Activated naive CD4-positive, alpha-beta T cell (primary cell): ENCODE data around the gene MTREX.

ENCODE experiments used
- DNase-seq, 4 experiments: peaks; one replicate each; lab custom pipeline; 2025; lab: John Stamatoyannopoulos, UW

MTREX gene

DNA sequence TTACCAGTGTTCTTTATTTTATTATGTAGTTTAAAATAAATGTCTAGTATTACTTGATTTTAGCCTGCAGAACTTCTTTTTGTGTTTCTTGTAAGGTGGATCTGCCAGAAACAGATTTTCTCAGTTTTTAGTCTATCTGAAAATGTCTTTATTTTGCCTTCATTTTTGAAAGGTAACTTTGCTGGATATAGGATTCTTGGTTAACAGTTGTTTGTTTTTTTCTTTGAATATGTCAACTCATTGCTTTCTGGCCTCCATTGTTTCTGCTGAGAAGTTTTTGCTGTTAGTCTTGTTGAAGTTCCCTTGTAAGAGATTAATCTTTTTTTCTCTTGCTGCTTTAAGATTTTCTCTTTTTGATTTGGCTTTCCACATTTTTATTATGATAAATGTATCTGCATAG is 75.5 kb downstream of the MTREX start:
- no peak for DNase-seq

DNA sequence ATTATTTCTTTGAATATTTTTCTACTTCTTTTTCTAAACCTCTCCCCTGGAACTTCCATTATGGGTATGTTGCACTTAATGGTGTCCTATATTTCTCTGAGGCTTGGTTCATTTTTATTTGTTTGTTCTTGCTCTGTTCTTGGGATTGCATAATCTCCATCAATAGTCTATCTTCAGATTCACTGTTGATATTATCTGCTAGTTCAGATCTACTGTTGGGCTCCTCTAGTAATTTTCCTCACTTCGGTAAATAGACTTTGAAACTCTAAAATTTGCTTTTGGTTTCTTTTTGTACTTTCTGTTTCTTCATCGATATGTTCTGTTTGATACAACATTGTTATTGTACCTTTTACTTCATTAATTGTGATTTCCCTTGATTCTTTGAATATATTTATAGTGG is 76.3 kb downstream of the MTREX start:
- no peak for DNase-seq

DNA sequence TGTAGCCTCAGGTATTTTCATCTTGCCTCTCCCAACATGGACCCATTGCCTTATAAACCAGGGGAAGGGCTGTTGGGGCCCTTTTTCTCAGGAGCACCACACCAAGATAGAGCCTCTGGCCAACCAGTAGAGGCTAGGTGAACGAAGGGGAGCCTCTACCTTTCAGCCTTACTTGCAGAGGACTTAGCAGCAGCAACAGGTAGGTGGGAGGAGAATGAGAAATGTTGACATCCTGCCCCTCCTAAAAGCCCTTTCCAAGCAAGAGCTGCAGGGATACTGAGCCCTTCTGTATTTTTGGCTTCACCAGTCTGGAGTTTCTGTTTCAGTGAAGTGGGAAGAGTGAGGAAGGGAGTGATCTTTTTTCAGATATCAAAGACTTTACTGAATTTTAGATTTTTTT is 77.4 kb downstream of the MTREX start:
- DNase-seq: no peak

DNA sequence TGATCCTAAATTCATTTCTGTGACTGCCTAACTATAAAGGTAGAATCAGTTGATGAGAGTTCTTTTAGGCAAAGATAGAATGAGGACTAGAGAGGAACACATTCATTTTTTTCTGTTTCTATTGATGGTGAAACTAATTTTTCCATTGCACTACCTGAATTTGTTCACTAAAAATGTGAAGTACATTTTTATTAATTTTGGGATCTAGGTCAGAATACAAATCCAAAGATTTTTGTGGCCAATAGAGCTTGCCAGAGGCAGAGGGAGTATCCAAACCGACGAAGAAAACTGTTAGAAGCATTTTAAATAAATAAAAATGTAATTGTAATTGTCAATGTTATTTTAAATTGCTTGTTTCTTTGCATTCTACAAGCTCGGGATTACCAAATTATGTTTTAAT is 78.1 kb downstream of the MTREX start:
- no peak for DNase-seq

DNA sequence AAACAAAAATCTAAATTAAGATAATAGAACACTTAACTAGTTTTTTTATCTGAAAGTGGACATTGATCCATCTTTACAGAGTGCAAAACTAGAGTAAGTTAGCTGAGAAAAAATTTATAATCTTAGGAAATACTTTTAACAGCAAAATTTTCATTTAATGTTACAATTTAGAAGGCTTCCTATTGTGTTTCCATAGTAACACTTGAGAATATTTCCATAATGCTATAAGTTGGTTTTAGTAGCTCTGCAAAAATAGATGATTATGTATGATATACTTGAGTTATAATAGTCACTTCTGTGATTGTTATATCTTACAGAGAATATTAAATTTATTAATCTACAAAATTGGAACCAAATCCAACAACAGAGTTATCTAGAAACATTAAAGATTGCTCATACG is 78.6 kb downstream of the MTREX start:
- no peak for DNase-seq

DNA sequence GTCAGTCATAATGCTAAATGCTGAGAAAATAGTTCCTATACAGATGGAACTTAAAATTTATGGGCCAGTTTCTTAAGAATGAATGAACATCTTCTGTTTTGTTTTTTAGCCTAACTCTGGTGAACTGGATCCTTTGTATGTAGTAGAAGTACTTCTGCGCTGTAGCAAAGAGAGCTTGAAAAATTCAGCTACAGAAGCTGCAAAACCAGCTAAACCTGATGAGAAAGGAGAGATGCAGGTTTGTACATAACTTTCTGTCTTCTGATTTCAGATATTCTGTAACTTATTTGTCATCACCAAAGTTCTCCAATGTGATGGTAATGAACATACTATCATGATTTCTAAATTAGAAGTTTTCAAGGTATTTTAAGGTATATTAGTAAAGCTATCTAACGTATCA is 80.1 kb downstream of the MTREX start:
- DNase-seq: no peak

DNA sequence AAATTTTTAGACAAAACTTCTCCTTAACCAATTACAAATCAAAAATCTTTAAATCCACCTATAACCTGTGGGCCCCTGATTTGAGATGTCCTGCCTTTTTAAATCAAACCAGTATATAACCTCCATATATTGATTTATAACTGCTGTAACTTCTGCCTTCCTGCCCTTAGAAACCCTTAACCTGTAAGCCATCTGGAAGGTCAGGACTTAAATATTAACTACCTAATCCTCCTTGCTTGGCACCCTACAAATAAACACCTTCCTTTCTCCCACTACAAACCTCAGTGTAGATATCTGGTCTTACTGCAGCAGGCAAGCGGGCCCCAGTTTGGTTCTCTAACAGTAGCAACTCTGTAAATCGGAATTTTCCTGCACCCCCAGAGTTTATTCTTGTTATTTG is 83.9 kb downstream of the MTREX start:
- no peak for DNase-seq

DNA sequence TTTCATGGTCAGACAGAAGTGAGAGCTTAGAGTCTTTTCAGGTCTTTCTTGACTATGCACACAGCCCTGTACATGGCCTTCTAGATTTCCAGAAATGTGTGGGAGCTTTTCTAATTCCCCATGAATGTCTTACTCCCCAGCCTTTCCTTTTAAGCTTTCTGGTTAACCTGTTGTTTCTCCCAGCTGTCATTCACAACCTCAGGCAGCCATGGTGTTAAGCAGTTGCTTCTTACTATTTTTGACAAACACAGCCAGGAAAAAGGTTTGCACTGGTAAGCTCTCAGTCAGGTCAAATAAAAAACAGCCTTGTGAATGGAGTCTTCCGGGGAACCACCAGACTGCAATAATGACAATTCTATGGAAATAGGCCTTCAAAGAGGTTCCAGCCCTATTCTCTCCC is 84.9 kb downstream of the MTREX start:
- no peak for DNase-seq

DNA sequence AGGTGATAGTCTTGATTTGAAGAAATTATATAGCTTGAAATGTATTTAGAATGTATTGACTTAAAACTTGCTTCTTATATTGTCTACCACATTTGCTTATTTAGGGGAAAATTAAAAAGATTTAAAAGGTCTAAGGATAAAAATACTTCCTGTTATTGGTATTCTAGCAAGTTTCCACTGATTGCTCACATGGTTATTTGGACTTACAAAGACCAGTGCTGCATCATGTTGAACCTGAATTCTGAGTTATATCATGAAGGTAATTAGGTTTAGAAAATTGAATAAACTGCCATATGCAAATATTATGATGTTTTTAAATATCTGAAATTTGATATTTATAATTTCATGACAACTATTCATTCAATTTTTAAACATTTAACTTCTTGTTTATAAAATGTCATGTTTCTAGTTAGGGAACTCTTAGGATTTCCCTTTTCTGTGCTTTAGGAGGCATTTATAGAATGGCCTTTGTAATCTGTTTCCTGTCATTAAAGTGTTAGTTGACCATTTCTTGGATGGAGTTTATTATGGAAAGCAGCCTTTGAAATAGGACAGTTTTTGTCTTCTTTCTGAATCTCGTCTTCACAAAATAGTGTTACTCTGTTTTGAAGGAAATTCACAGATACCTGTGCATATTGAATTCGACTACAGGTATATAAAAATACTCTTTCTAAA is 85.8 kb downstream of the MTREX start:
- no peak for DNase-seq

DNA sequence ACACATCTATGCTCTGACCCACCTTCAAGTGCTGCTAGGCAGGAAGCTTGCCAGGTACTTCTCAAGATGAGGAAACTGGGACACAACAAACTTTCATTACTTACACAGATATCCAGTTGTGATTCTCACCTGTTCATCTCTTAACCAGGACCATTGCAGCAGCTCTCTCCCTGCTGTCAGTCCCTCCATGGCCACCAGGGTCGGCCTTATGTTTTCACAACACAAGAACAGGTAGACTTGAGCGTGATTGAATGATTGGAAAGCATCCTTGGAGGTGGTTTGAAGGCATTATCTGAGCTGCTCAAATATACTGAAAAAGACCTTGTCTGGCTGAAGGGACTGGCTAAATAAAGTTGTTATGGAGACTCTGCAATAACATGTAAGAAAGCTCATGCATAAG is 94.4 kb downstream of the MTREX start:
- DNase-seq: no peak

DNA sequence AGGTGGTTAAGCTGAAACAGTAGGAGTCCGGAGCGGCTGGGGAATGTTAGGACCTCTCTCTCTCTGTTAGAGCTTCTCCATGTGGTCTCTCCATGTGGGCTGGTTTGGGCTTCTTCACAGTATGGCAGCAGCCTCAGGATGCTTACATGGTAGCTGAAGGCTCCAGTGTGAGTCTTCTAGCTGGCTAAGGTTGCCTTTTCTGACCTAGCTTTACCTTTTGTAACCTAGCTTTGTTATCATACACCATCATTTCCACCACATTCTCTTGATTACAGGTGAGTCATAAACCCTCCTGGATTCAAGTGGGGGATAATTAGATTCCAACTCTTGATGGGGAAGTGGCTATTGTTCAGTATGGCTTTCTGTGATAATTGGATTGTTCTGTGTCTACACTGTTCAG is 98.5 kb downstream of the MTREX start:
- no peak for DNase-seq

DNA sequence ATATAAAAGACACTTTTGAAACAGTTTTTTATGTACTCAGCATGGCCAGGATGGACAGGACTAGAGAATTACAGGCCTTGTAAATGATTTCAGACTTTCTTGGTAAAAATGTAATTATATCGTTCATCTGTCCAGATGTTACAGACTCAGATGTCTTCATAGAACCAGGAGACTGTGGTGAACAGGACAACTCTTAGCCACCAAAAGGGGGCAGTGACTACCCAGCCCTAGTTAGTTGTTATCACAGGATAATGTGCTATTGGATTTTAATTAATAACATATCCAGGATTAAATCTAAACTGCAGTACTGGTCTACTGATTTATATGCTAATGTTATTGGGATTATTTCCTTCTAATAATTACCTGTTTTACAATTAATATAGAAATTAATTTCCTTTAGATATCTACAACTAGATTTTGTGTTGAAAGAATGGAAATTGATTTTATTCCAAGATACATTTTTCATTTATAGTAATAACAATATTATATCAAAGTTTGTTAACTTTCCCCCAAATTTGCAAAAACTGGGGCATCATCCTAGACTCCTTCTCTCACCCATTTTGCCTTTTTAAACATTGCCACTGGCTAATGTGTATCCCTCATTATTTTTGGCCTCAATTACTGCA is 99.4 kb downstream of the MTREX start:
- no peak for DNase-seq

DNA sequence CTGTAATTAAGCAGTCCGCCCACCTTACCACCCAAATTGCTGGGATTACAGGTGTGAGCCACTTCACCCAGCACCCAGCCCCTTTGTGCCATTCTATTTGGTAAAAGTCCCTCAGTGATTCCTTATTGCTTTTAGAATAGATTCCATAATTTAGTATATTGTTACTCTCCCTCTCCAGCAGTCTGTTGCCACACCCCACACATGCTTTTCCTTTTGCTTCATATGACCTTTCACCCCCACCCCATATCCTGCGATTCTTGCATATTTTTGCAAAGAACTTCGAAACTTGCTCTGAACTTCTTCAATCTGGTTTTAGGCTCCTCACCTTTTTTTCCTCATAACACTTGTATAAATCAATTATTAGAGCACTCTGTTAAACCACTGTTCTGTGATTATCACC is 100.2 kb downstream of the MTREX start:
- DNase-seq: no peak

DNA sequence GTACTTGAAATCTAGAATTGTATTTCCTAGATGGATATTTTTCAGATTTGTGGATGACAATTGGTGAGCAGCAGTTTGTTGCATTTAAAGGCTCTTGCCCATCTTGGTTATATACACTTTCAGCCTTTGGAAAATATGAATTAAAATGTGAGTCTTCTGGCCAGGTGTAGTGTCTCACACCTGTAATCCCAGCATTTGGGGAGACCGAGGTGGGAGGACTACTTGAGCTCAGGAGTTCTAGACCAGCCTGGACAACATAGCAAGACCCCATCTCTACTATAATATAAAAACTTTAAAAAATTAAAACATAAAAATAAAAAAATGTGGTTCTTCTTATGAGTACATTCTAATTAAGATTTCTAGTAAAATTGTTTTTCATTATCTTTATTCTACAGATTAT is 102.0 kb downstream of the MTREX start:
- no peak for DNase-seq

DNA sequence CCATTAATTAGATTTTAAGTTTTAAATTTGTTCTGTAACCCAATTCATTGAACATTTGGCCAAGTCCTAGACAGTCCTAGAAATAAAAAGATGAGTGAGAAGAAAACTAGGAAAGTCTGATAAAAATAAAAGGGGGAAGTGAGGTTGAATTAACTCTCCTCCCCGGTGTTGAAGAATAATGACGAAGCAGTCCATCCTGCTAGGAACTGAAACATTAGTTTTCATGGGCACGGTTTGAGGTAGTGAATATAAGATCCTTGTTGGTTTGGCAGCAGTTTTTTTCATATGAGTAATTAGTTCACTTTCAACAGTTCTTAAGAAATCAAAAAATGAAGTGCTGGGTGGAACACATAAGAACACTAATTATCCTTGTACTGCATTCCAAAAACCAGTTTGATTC is 103.1 kb downstream of the MTREX start:
- no peak for DNase-seq

DNA sequence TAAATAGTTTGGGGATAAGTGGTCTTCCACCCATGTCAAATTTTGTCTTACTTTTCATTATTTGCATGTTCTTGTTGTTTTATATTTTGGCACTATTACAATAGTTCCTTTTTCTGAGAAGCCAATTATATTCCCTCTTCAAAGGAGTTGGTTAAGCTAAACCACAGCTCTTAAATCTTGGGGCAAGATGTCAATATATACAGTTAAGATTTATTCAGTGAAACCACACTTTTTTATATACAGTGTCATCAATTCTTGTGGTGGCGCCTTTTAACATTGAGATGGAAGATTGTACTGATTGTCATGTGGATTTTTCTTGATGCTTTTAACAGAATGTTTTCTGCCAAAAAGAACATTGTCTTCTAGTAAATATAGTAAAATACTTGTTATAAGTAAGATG is 104.1 kb downstream of the MTREX start:
- no peak for DNase-seq

DNA sequence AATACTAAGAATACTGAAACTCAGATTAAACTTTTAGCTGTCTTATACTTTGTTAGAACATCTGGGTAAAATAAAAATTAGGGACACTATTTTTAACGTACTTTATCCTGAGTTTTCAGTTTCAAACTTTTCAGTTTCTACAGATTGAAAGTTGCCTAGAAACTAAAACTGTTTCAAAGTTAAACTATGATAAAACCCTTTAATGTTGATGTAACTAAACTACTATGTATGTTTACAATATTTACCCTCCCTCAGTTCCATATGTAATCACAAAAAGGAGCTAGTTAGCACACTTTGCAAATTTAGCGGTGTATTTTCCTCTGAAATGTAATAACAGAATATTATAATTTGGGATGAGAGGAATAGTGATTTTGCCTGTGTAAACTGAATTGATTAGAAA is 105.9 kb downstream of the MTREX start:
- no peak for DNase-seq

DNA sequence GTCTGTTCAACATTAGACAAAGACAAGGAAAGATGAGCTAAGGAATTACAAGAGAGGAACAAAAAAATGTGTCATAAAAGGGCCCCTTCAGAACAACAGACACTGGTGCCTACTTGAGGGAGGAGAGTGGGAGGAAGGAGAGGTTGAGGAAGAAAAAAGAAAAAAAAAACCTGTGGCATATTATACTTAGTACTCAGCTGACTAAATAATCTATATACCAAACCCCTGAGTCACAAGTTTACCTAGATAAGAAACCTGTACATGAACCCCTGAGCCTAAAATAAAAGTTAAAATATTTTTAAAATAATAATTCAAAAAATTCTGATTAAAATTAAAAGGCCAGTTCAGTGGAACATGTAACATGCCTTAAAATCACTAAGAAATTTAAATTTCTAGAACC is 107.3 kb downstream of the MTREX start:
- DNase-seq: no peak

DNA sequence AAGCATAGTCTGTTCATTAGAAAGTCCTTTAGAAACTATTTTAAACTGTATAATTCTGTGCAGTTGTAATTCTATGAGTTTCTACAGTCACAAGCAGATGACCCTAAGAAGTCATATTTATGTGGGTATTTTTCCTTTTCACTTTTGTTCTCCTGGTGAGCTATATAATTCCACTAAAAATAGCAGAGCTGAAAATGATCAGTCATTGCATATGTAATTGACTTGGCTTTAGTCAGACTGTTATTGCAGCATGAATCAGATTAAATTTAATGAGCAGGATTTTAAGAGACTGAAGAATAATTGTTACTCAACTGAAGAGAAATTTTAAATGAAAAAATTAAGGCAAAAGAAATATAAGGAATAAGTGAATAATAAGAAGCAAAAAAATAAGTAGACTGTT is 108.5 kb downstream of the MTREX start:
- DNase-seq: no peak

DNA sequence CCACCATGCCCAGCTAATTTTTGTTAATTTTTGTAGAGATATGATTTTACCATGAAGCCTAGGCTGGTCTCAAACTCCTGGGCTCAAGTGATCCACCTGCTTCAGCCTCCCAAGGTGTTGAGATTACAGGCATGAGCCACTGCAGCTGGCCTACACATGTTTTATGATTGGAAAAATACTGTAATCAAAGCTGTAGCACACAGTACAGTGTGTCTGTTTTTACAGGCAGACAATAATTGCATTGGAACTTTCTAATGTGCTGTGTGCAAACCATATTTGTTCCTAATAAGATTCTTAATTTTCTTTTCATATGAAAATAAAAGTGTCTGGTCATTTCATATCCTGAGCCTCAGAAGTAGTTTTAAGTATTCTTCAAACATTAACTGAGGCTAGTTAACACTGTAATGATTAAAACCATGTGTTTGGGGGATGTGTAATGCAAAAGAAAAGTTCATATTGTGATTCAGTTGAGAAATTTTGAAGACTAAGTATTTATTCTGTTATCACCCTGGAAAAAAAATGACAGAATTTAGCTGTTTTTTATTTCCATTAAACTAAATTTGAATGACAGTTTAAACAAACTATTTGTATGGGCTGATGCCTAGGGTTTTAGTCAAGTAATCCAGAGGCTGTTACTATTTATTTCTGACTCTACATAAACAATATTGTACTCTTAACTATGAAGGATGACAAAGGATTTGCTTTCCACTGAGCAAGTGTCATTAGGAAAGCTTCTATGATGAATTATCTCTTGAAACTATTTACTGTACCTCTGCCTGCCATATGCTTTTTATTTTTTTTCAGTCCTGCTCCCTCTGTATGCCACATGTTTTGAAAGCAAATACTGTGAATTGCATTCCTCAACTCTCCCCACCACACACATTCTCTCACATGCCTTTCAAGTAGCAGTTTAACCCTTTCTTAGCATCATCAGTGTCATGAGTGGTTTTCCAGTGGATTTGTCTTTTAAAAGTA is 111.5 kb downstream of the MTREX start:
- DNase-seq: no peak

DNA sequence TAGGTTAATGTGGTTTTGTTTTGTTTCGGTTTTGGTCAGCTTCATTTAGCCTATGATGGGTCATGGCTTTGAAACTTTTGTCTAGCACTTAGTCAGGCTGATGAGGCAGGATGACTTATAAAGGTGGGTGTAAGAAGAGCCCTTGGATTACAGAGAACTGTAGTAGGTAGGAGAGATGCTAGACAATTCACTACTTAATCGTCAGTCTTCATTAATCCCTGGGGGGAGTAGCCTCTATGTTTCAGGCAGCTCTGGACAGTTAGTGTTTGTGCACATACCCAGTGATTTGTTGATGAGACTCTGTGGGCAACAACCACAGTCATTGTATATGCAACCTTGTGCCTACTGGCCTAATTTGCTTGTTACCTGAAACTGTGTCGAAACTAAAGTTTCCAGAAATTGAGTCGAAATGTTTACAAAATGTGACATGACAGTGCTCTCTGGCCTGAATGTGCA is 113.3 kb downstream of the MTREX start:
- no peak for DNase-seq

DNA sequence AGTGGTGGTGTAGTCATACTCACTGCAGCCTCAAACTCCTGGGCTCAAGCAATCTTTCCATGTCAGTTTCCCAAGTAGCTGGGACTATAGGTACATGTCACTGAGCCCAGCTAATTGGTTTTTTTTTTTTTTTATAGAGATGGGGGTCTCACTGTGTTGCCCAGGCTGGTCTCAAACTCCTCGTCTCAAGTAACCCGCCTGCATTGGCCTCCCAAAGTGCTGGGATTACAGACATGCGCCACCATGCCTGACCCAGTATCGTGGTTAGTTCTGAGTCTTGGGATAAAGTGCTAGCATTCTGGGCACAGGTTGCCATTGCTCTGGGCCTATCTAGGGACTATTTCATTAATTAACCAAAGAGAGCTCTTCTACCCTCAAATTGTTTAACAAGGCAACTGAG is 118.7 kb downstream of the MTREX start:
- DNase-seq: no peak

DNA sequence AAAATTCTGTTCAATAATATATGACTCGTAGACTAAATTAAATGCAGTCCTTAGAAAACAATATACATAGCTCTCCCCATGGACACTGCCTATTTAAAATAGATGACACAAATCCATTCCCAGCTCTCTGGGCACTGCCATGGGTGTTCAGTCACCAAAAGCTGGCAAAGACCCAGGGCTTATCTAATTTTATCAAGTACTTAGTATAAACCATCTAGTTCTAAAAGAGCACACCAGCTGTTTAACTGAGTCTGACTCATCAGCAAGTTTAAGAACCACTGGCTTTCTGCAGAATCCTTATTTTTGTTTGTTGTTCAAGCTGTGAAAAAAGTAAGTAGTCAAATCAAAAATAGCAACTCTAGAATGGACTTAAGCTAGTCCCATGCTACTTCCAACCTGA is 119.4 kb downstream of the MTREX start:
- no peak for DNase-seq
